ENCODE measurements around the gene FAM181A.

The FAM181A gene

GRCh38 chr14:93950948-93951634 is 23.9 kb downstream of the FAM181A start:
- Histone ChIP-seq H3K36me3 (ENCODE audit: insufficient read depth, low read length) (no peaks in the 10 kb centered on the region), H3K4me1 (ENCODE audit: insufficient read depth, low read length) (no peaks in the 10 kb centered on the region), H3K27me3 (ENCODE audit: insufficient read depth, low read length, poor library complexity) (no peaks in the 10 kb centered on the region), H3K4me2 (ENCODE audit: insufficient read depth, low read length) (no peak overlapping the region), H4K20me1 (ENCODE audit: insufficient read depth, low read length) (peaks cover 9% of the 10 kb centered on the region; the same call in 1 of the 2 replicates), H2AFZ (ENCODE audit: low read depth, low read length) (no peak overlapping the region), H3K9ac (ENCODE audit: low read depth, low read length) (no peak overlapping the region), H3K79me2 (ENCODE audit: insufficient read depth, low read length) (no peaks in the 10 kb centered on the region), H3K9me3 (ENCODE audit: insufficient read depth, low read length, severe bottlenecking) (no peaks in the 10 kb centered on the region), H3K4me3 (ENCODE audit: low read depth in 1 of 2, low read length in 2 of 2) (no peak overlapping the region), H3K27ac (ENCODE audit: low read length) (no peak overlapping the region)
- DNase-seq (no peak), ATAC-seq (ENCODE audit: insufficient read depth, low read depth) (no peak)
- TF ChIP-seq CTCF (IDR thresholded peaks at IDR 0.05; ENCODE audit: borderline replicate concordance, extremely low read depth, low read length, poor library complexity, severe bottlenecking) (no peak), EZH2 (IDR thresholded peaks at IDR 0.05; ENCODE audit: borderline replicate concordance, low read depth, low read length, severe bottlenecking) (no peak)

GRCh38 chr14:93951635-93952540 is 24.7 kb downstream of the FAM181A start:
- Histone ChIP-seq H4K20me1 (ENCODE audit: insufficient read depth, low read length) (peaks cover 9% of the 10 kb centered on the region; the same call in 1 of the 2 replicates), H3K79me2 (ENCODE audit: insufficient read depth, low read length) (no peaks in the 10 kb centered on the region), H3K27ac (ENCODE audit: low read length) (no peak overlapping the region), H3K9me3 (ENCODE audit: insufficient read depth, low read length, severe bottlenecking) (no peaks in the 10 kb centered on the region), H3K36me3 (ENCODE audit: insufficient read depth, low read length) (no peaks in the 10 kb centered on the region), H2AFZ (ENCODE audit: low read depth, low read length) (no peak overlapping the region), H3K9ac (ENCODE audit: low read depth, low read length) (no peak overlapping the region), H3K4me1 (ENCODE audit: insufficient read depth, low read length) (no peaks in the 10 kb centered on the region), H3K4me2 (ENCODE audit: insufficient read depth, low read length) (no peak overlapping the region), H3K4me3 (ENCODE audit: low read depth in 1 of 2, low read length in 2 of 2) (no peak overlapping the region), H3K27me3 (ENCODE audit: insufficient read depth, low read length, poor library complexity) (no peaks in the 10 kb centered on the region)
- TF ChIP-seq EZH2 (IDR thresholded peaks at IDR 0.05; ENCODE audit: borderline replicate concordance, low read depth, low read length, severe bottlenecking), result no peak
- no peak for TF ChIP-seq CTCF (IDR thresholded peaks at IDR 0.05; ENCODE audit: borderline replicate concordance, extremely low read depth, low read length, poor library complexity, severe bottlenecking)
- ATAC-seq (ENCODE audit: insufficient read depth, low read depth) (no peak), DNase-seq (no peak)

GRCh38 chr14:93952829-93953228 is 25.7 kb downstream of the FAM181A start:
- H3K4me2 ChIP-seq (ENCODE audit: insufficient read depth, low read length), result no peak overlapping the region

GRCh38 chr14:93953263-93953662 is 26.1 kb downstream of the FAM181A start:
- Histone ChIP-seq H3K27me3 (ENCODE audit: insufficient read depth, low read length, poor library complexity) (no peaks in the 10 kb centered on the region), H3K4me2 (ENCODE audit: insufficient read depth, low read length) (no peak overlapping the region), H3K79me2 (ENCODE audit: insufficient read depth, low read length) (no peaks in the 10 kb centered on the region), H4K20me1 (ENCODE audit: insufficient read depth, low read length) (peaks cover 11% of the 10 kb centered on the region; the same call in 1 of the 2 replicates), H3K9ac (ENCODE audit: low read depth, low read length) (no peak overlapping the region), H3K27ac (ENCODE audit: low read length) (no peak overlapping the region), H3K4me1 (ENCODE audit: insufficient read depth, low read length) (no peaks in the 10 kb centered on the region), H2AFZ (ENCODE audit: low read depth, low read length) (no peak overlapping the region), H3K36me3 (ENCODE audit: insufficient read depth, low read length) (no peaks in the 10 kb centered on the region), H3K4me3 (ENCODE audit: low read depth in 1 of 2, low read length in 2 of 2) (no peak overlapping the region), H3K9me3 (ENCODE audit: insufficient read depth, low read length, severe bottlenecking) (no peaks in the 10 kb centered on the region)
- TF ChIP-seq CTCF (IDR thresholded peaks at IDR 0.05; ENCODE audit: borderline replicate concordance, extremely low read depth, low read length, poor library complexity, severe bottlenecking), result no peak
- no peak for DNase-seq
- no peak for ATAC-seq (ENCODE audit: insufficient read depth, low read depth)

More at GRCh38 chr14:93952829-93953228, 25.7 kb downstream of the FAM181A start:
- Histone ChIP-seq H4K20me1 (ENCODE audit: insufficient read depth, low read length) (peaks cover 11% of the 10 kb centered on the region; the same call in 1 of the 2 replicates), H3K9ac (ENCODE audit: low read depth, low read length) (no peak overlapping the region), H3K4me1 (ENCODE audit: insufficient read depth, low read length) (no peaks in the 10 kb centered on the region), H3K27me3 (ENCODE audit: insufficient read depth, low read length, poor library complexity) (no peaks in the 10 kb centered on the region), H3K27ac (ENCODE audit: low read length) (no peak overlapping the region), H3K9me3 (ENCODE audit: insufficient read depth, low read length, severe bottlenecking) (no peaks in the 10 kb centered on the region), H2AFZ (ENCODE audit: low read depth, low read length) (no peak overlapping the region), H3K4me3 (ENCODE audit: low read depth in 1 of 2, low read length in 2 of 2) (no peak overlapping the region), H3K36me3 (ENCODE audit: insufficient read depth, low read length) (no peaks in the 10 kb centered on the region), H3K79me2 (ENCODE audit: insufficient read depth, low read length) (no peaks in the 10 kb centered on the region)
- ATAC-seq (ENCODE audit: insufficient read depth, low read depth), result no peak
- no peak for DNase-seq
- TF ChIP-seq EZH2 (IDR thresholded peaks at IDR 0.05; ENCODE audit: borderline replicate concordance, low read depth, low read length, severe bottlenecking), result no peak

Data from DND-41 (cell line).